ES-I3 (cell line): ENCODE results near the gene TPBGL.

Source experiments
- H3K36me3 ChIP-seq: 2 replicates; pipeline ENCODE4 v1.6.1; 2013; ENCODE audit warnings: mild to moderate bottlenecking, low read length, control low read depth, moderate library complexity; ENCODE audit not compliant: insufficient read depth
- H3K4me1 ChIP-seq: 2 replicates; pipeline ENCODE4 v1.6.1; 2013; ENCODE audit warnings: mild to moderate bottlenecking, control low read depth, low read length; ENCODE audit not compliant: insufficient read depth
- H3K9ac ChIP-seq: 2 replicates; pipeline ENCODE4 v1.6.1; 2013; ENCODE audit warnings: low read depth, mild to moderate bottlenecking, low read length, moderate library complexity
- H3K9me3 ChIP-seq: 2 replicates; pipeline ENCODE4 v1.6.1; 2013; ENCODE audit warnings: mild to moderate bottlenecking, low read length, moderate library complexity; ENCODE audit not compliant: control insufficient read depth, insufficient read depth

TPBGL gene

DNA sequence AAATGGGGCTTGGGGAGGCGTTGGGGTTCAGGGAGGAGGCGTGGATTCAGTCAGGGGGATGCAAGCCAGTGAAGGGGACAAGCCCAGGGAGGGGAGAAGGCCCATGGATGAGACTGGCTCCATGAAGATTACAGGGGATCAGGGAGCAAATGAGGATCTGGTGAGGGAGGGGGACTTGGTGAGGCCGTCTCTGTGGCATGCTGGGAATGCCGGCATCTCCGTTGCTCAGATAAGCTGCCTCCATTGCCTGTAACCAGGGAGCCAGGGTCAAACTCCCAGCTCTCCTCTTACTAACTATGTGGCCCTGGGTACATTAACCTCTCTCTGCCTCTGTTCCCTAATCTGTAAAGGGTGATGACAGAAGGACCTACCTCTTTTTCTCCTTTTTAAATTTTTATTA, 38.7 kb downstream of the TPBGL start:
- H3K36me3 ChIP-seq: peaks cover 45% of the 10 kb centered on the region
- H3K9ac ChIP-seq: no peak overlapping the region
- H3K9me3 ChIP-seq: no peaks in the 10 kb centered on the region
- no peaks in the 10 kb centered on the region for H3K4me1 ChIP-seq

DNA sequence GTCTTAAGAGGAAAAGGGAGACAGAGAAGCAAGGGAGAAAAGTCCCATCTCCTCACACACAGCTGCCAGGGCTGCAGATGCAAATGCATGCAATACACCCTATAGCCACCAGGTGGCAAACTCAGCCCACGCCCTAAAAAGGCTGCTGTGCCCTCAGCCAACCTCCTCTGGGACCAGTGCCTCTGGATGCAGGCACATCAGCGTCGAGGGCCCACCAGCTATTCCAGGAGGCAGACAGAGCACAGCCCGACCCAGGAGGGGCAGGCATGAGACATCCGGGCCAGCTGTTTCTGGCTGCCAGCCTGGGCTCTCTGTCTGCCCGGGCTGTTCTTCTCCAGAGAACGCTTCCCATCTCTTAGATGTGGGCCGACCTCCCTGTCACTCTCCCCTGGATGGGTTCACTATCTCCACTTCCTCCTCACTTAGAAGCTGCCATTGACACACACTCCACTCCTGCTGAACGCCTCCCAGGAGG, 39.7 kb downstream of the TPBGL start:
- Histone ChIP-seq H3K9ac (no peak overlapping the region), H3K4me1 (no peaks in the 10 kb centered on the region), H3K36me3 (peaks cover 49% of the 10 kb centered on the region), H3K9me3 (no peaks in the 10 kb centered on the region)

DNA sequence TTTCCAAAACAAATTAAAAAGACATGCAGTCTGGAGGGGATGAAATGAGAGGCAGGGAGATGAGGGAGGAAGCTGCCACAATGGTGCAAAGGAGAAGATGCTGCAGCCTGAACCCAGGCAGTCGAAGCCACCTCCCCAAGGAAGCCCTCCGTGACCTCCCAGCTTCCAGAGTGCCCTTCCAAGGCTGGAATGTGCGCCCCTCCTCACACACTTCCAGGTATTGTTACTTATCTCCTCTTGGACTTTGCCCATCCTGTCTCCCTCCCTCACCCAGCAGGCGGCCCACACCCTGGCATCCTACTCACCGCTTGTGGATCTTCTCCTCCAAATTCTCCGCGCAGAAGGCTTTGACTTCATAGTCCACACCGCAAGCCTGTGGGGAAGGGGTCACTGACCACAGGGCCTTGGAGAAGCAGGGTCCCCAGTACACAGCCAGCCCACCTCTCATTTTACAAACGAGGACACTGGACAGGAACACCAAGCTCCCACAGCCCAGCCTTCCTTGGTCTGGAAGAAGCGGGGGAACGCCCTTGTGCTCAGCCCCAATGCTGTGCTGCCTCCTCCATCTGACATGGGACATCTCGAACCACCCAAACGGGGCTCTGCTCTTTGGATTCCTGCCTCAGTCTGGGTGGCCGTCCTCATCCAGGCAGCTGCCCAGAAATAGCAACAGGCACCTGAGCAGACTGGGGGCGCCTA, 40.3 kb downstream of the TPBGL start:
- H3K9ac ChIP-seq: no peak overlapping the region
- no peaks in the 10 kb centered on the region for H3K4me1 ChIP-seq
- H3K36me3 ChIP-seq: peaks cover 50% of the 10 kb centered on the region
- no peaks in the 10 kb centered on the region for H3K9me3 ChIP-seq

DNA sequence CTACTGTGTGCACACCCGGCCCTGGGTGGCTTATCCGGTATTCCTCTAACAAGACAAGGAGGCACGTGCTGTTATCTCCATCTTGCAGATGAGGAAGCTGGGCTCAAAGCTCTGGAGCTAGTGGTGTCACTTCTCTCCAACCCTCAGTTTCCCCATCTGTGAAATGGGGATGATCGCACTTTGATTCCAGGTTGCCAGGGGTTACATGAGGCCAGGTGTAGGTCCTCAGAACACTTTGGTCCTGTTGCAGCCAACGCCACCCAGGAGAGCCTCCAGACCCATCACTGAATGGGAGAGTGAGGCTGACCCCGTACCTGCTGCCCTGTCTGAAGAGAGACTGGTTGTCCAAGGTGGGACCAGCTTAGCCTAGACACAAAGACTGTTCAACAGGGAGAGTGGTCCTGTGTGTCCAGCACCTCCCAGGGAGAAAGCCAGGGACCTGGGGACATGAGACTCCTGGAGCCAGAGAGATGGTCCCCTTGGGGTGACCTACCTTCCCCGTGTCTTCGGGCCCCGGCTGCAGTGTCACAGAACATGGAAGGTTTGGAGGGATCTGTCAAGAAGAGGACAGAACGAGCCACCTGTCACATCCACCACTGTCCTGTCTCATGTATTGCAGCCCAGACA, 41.0 kb downstream of the TPBGL start:
- no peaks in the 10 kb centered on the region for H3K9me3 ChIP-seq
- H3K36me3 ChIP-seq: peaks cover 49% of the 10 kb centered on the region
- H3K4me1 ChIP-seq: no peaks in the 10 kb centered on the region
- no peak overlapping the region for H3K9ac ChIP-seq

DNA sequence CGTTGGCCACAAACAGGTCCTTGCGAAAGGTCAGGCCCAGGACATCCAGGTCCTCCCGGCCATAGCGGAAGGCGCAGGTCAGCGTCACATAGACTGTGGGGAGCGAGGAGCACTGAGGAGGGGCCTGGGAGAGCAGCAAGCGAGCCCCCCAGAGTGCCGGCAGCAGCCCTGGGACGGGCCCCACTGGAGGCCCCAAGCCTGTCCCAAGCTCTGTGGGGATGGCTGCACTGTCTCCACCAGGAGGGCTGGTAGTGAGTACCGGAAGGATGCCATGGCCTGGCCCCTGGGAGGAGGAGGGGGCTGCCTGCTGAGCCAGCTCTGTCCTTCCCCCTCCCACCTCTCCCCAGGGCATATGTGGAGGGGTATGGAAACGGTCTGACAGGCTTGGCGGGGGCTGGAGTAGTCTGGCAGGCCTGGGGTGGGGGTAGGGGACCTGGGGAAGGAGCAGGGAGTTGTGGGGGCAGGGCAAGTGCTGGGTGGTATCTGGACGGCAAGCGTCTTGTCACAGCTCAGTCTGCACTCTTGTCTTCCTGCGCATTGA, 42.9 kb downstream of the TPBGL start:
- Histone ChIP-seq H3K9ac (no peak overlapping the region), H3K36me3 (peaks cover 42% of the 10 kb centered on the region), H3K9me3 (no peaks in the 10 kb centered on the region), H3K4me1 (no peaks in the 10 kb centered on the region)

DNA sequence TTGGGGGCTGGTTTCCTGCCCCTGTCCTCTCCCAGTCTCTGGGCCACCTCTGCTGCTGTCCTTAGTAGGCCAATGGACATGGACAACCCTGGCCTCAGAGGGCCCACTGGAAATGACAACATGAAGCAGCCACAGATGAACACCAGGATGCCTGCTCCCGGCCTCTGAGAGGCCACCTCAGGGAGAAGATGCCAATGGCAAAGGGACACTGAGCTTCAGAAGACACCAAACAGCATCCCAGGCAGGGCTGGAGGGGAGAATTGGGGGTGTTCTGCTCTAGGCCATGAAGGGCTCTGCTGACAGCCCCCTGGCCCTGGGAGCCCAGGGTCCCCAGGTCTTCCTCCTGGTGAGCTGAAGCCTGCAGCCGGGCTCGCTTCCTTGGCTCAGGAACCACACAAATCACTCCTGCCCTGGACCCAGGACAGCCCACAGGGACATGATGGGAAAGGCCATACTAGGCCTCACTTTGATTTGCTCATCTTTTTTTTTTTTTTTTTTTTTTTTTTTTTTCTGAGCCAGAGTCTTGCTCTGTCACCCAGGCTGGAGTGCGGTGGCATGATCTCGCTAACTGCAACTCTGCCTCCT, 45.3 kb downstream of the TPBGL start:
- no peaks in the 10 kb centered on the region for H3K4me1 ChIP-seq
- H3K36me3 ChIP-seq: peaks cover 37% of the 10 kb centered on the region
- no peak overlapping the region for H3K9ac ChIP-seq
- H3K9me3 ChIP-seq: no peaks in the 10 kb centered on the region

DNA sequence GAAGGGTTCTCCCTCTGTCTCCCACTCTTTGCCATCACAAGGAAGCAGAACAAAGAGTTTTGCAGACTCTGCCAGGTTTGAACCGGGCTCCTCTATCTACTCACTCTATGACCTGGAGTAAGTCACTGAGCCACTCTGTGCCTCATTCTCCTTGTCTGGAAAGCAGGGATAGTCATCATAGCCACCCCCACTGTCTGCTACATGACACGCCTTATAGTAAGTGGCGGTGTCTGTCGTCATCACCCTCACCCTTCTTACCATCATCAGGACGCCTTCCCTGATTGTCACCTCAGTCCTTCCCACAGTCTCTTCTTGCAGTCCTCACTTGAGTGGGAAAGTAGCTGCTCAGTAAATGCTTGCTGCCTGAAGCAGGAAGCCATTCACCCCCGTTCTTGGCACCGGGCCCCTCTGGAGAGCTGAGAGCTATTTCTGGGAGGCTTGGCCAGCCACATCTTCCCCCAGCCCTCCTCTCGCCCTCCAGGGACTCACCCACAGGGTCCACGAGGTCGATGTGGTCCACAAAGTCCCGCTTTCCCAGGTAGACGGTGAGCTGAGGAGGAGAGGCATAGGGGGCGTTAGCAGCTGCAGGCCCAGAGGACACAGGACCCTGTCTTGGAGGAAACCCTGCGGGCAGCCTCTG, 46.4 kb downstream of the TPBGL start:
- Histone ChIP-seq H3K9ac (no peak overlapping the region), H3K4me1 (no peaks in the 10 kb centered on the region), H3K36me3 (peaks cover 32% of the 10 kb centered on the region), H3K9me3 (no peaks in the 10 kb centered on the region)

DNA sequence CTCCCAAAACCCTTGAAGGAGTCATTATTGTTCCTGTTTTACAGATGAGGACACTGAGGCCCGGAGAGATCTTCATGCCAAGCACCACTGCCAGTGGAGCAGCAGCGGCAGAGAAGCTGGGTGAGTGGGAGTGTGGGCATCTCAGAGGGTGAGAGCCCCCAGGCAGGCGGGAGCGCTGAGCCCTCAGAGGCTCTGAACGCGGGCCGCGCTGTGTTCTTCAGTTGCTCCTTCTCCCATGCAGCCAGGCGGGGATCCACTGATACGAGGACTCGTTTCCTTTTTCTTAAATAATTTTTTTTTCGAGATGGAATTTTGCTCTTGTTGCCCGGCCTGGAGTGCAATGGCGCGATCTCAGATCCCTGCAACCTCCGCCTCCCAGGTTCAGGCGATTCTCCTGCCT, 47.0 kb downstream of the TPBGL start:
- H3K9ac ChIP-seq: no peak overlapping the region
- peaks cover 29% of the 10 kb centered on the region for H3K36me3 ChIP-seq

DNA sequence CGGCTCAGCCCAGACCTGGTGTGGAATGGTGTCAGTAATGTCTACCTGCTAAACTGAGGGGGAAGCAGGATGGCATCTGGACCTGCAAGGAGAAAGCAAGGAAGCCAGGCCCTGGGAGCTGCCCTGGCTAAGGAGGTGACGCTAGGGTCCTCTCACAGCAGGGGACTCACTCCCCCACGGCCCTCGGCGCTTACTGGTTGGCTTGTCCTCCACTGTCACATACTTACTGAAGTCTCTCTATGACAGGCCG, 48.9 kb downstream of the TPBGL start:
- H3K4me1 ChIP-seq: peaks cover 9% of the 10 kb centered on the region; the same call in 1 of the 2 replicates
- no peak overlapping the region for H3K9ac ChIP-seq
- H3K36me3 ChIP-seq: peaks cover 28% of the 10 kb centered on the region
- no peaks in the 10 kb centered on the region for H3K9me3 ChIP-seq

More for the DNA sequence above, 47.0 kb downstream of the TPBGL start:
- Histone ChIP-seq H3K4me1 (no peaks in the 10 kb centered on the region), H3K9me3 (no peaks in the 10 kb centered on the region)

DNA sequence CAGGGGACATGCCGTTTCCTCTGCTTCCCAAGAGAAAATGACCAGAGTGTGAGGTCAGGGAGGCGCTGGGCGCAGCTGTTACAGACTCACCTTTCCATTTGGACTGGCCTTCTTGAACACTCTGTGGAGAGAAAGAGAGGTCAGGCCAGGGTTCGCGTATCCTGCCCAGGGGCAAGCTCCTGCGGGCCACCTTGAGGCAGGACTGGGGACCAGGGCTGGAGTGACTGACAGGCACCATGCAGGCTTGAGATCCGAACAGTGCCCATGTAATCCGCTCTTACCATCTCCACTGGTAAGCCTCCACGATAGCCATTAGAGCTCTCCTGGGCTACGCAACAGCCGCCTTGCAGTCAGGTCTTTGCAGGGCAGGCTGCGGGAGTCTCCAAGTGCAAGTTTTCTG, 49.3 kb downstream of the TPBGL start:
- H3K9me3 ChIP-seq: no peaks in the 10 kb centered on the region
- H3K4me1 ChIP-seq: peaks cover 9% of the 10 kb centered on the region; the same call in 1 of the 2 replicates
- H3K36me3 ChIP-seq: peaks cover 29% of the 10 kb centered on the region
- H3K9ac ChIP-seq: no peak overlapping the region

DNA sequence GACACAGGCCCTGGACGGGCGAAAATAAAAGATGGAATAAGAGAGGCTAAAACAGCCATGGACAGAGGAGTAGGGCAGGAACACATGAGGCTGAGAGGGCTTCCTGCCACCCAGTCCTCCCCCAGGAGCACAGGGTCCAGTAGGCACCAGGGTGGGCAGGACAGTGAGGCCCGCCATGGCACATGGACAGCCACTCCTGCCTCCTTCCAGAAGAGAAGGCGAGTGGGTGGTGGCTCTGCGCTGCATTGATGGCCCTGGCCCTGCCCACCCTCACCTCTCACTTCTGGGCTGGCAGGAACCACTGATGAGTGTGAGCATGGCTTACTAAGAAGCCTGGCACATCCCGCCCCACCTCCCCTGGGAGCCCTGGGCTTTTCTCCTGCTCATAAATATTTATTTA, 51.2 kb downstream of the TPBGL start:
- Histone ChIP-seq H3K9ac (no peak overlapping the region), H3K9me3 (no peaks in the 10 kb centered on the region; the same call in 1 of the 2 replicates), H3K4me1 (peaks cover 9% of the 10 kb centered on the region; the same call in 1 of the 2 replicates), H3K36me3 (peaks cover 16% of the 10 kb centered on the region)

DNA sequence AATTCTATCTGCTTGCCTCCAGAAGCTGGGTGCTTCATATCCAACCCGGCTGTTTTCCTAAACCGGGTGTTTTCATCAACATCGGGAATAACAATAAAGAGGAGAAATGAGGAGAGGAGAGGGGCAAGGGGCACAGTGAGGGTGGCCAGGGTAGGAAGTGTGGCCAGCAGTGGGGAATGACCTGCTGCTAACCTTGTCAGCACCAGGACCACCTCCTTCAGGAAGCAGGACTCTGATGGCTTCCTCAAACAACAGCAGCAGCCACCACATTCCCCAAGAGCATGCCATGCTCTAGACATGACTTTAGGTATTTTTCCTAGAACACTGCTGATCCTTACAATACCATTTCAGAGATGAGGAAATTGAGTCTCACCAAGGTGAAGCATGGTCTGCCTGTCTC, 52.4 kb downstream of the TPBGL start:
- Histone ChIP-seq H3K9ac (no peak overlapping the region), H3K9me3 (no peaks in the 10 kb centered on the region; the same call in 1 of the 2 replicates), H3K4me1 (peaks cover 9% of the 10 kb centered on the region; the same call in 1 of the 2 replicates), H3K36me3 (peaks cover 15% of the 10 kb centered on the region)
